WERI-Rb-1 (cell line): ENCODE results near the gene CYP4B1.

Source experiments
- DNase-seq: peaks from one replicate; pipeline ENCODE4 v3.0.0-alpha.2; 2020
- H3K27ac ChIP-seq: fragments of 250-450 bp; sonication (Bioruptor Pico); 2 replicates; pipeline ENCODE4 v1.5.1; 2020; ENCODE audit warnings: mild to moderate bottlenecking, moderate library complexity
- H3K27me3 ChIP-seq: fragments of 250-450 bp; sonication (Bioruptor Pico); 2 replicates; pipeline ENCODE4 v1.5.1; 2021; ENCODE audit warnings: mild to moderate bottlenecking, low read depth, moderate library complexity; ENCODE audit not compliant: insufficient read depth, severe bottlenecking
- H3K36me3 ChIP-seq: fragments of 250-450 bp; sonication (Bioruptor Pico); 2 replicates; pipeline ENCODE4 v1.5.1; 2020; ENCODE audit warnings: mild to moderate bottlenecking, moderate library complexity
- H3K4me3 ChIP-seq: 2 replicates; pipeline ENCODE4 v1.5.1; 2011; ENCODE audit warnings: low read depth, mild to moderate bottlenecking, control low read depth, low read length
- H3K9me3 ChIP-seq: fragments of 250-450 bp; sonication (Bioruptor Pico); 2 replicates; pipeline ENCODE4 v1.5.1; 2021; ENCODE audit warnings: mild to moderate bottlenecking, moderate library complexity; ENCODE audit not compliant: severe bottlenecking
- CTCF ChIP-seq: IDR thresholded peaks from 2 replicates; pipeline ENCODE4 v1.5.1; 2011; ENCODE audit warnings: low read depth, mild to moderate bottlenecking, control low read depth, inconsistent platforms, low read length

CYP4B1 gene

GRCh38 chr1:46809071-46809470 lies 10.2 kb downstream of the CYP4B1 start:
- TF ChIP-seq CTCF, result no peak
- no peak for DNase-seq
- Histone ChIP-seq H3K27ac (no peak overlapping the region), H3K36me3 (no peaks in the 10 kb centered on the region), H3K9me3 (no peaks in the 10 kb centered on the region), H3K4me3 (no peak overlapping the region), H3K27me3 (peaks cover 4% of the 10 kb centered on the region)

DNA sequence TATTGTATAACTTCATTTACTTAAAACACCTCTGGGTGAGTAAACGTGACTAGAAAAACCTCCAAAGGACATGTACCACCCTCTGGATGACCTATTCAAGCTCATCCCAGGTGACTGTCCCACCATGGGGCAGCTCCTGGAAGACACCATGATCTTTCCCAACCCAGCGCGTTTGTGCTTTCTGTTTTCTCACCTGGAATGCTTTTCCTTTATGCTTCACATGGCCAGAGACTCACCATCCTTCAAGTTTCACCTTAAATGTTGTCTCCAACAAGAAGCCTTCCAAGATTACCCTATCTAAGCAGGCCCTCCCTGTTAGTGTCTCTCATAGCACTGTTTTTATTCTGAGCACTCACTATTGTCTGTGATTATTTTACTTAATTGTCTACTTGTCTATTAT lies 11.1 kb downstream of the CYP4B1 start:
- Histone ChIP-seq H3K9me3 (no peaks in the 10 kb centered on the region), H3K27ac (no peak overlapping the region), H3K36me3 (no peaks in the 10 kb centered on the region), H3K27me3 (peaks cover 4% of the 10 kb centered on the region), H3K4me3 (no peak overlapping the region)
- no peak for TF ChIP-seq CTCF
- DNase-seq, result no peak

DNA sequence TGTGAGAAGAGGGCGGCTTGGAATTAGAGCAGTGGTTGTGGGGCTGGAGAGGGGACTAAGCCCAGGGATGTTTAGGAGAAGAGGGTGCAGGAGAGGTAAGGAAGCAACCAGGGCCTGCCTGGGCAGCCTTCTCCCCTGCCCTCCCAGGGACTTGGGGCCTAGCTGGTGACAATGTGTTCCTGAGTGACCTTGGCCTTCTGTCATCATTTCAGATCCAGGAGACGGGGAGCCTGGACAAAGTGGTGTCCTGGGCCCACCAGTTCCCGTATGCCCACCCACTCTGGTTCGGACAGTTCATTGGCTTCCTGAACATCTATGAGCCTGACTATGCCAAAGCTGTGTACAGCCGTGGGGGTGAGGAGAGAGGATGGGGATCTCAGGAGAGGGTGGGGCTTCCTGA lies 11.8 kb downstream of the CYP4B1 start:
- Histone ChIP-seq H3K27ac (no peak overlapping the region), H3K4me3 (no peak overlapping the region), H3K36me3 (no peaks in the 10 kb centered on the region), H3K9me3 (no peaks in the 10 kb centered on the region), H3K27me3 (peaks cover 4% of the 10 kb centered on the region)
- no peak for DNase-seq
- TF ChIP-seq CTCF, result no peak

GRCh38 chr1:46811053-46811452 lies 12.2 kb downstream of the CYP4B1 start:
- Histone ChIP-seq H3K36me3 (no peaks in the 10 kb centered on the region), H3K4me3 (no peak overlapping the region), H3K27ac (no peak overlapping the region), H3K27me3 (peaks cover 4% of the 10 kb centered on the region), H3K9me3 (no peaks in the 10 kb centered on the region)
- no peak for TF ChIP-seq CTCF
- no peak for DNase-seq

GRCh38 chr1:46812065-46812963 lies 13.5 kb downstream of the CYP4B1 start:
- no peak for DNase-seq
- Histone ChIP-seq H3K27ac (no peak overlapping the region), H3K4me3 (no peak overlapping the region), H3K9me3 (no peaks in the 10 kb centered on the region), H3K36me3 (no peaks in the 10 kb centered on the region), H3K27me3 (no peaks in the 10 kb centered on the region)
- TF ChIP-seq CTCF, result no peak
